NCI-H2227 (cell line): Measurements from ENCODE around the gene GPC2.

Experiments used
- DNase-seq: peaks from one replicate; lab custom pipeline; 2025; ENCODE audit not compliant: unreplicated experiment; lab: John Stamatoyannopoulos, UW

Gene GPC2

GRCh38 chr7:100171087-100171681, 6.0 kb downstream of the GPC2 start:
- DNase-seq, result peak; percentile 32

GRCh38 chr7:100170101-100170897, 6.9 kb downstream of the GPC2 start:
- DNase-seq, result no peak

DNA sequence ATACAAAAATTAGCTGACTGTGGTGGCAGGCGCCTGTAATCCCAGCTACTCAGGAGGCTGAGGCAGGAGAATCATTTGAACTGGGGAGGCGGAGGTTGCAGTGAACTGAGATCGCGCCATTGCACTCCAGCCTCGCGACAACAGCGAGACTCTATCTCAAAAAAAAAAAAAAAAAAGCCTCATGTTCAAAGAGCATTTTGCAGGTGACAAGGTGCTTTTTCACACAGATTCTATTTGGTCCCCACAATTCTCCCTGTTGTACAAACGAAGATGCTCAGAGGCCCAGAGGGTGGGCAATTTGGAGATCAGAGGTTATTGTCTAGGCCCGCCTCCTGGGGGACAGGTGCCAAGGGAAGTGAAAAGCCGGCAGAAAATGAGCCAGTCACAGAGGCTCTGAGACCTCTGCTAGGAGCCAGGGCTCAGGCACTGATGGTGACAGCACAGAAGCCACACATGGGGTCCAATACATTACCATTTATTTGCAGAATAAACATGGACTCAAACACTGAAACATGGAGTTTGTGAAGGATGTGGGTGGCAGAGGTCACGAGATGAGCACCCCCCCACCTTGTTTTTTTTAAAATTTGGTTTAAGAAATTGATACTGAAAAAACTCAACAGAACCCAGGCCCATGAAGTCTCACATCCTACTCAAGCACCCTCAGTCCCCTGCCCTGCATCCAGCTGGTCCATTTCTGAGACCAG, 7.9 kb downstream of the GPC2 start:
- DNase-seq, result no peak

DNA sequence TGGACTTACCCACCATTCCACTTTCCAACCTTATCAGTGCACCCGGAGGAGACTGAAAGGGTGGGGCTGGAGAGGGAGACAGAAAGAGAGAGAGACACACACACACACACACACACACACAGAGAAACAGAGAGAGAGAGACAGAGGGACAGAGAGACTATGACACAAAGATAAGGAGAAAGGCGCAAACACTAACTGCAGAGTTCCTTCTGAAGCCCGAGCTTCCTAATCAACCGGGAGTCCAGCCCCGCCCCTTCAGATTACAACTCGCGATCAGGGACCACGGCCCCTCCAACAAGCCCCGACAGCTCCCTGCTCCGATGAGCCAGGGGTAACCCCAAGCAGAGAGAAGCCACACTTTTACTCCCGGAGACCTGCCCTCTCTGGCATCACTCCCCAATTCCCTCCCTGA, 9.3 kb downstream of the GPC2 start:
- no peak for DNase-seq

GRCh38 chr7:100166970-100167911, 9.9 kb downstream of the GPC2 start:
- DNase-seq, result no peak

- DNase-seq, result no peak
Observed at GRCh38 chr7:100166317-100166940, 10.8 kb downstream of the GPC2 start.

DNA sequence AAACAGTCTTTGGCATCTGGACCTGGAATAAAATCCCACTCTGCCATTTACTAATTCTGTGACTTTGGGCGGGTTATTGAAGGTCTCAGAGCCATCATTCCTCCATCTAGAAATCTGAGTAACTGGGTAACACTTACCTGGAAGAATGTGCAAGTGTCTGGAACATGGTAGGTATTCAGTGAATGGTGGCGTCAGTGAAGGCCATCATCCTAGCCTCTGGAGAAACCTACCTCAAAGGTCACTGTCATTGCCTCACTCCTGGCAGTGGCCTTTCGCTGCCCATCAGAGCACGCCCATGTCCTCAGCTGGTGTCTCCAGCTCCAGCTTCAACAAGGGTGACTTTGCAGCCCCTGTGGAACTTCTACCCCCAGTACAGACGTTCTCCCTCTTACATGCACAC, 13.3 kb downstream of the GPC2 start:
- DNase-seq, result no peak

DNA sequence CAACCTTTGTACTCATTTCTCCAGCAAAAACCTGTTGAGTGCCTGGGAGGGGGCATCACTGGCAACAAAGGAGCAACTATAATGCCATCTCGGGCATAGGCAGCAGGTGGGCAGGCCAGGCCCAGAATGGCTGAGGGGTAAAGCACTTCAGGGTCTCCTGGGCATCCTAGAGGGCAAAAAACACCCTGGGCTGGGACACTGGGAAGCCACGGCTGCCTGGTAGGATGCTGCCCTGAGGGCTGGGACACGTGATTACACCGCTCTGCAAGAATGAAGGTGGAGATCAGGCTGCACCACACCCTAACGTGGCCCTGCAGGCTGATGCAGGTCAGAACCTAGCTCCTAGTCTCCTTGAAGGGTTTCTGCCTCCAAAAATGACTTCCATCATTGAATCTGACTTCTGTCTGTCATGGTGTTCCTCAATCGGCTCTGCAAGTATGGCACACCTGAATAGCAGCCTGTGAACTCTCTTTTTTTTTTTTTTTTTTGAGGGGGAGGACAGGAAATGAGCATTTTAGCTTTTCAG, 14.1 kb downstream of the GPC2 start:
- DNase-seq, result no peak

DNA sequence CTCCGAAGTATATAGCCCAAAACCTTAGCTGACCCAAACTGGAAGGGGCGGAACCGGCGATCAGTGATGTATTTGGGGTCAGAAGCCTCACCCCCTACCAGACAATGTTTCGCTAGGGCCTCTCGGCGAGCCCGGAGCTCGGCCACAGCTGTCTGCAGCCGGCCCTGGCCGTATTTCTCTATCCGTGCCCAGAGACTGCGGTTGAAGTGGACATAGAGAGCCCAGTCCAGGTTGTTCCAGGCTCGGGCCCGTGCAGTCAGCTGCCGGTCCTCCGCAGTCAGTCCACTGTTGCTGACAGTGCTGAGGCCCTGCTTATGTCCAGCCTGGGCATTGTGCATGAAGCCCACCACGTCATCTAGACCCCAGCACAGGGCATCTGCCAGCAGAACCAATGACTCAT, 17.1 kb downstream of the GPC2 start:
- no peak for DNase-seq

- DNase-seq, result no peak
Observed at GRCh38 chr7:100159099-100159623, 18.0 kb downstream of the GPC2 start.

- DNase-seq, result peak; percentile 94
Observed at GRCh38 chr7:100158229-100159098, 18.7 kb downstream of the GPC2 start, which contains the start of gene TRAPPC14. TRAPPC14 (minus strand) TSS chr7:100158723; CDS start chr7:100158499, 224 bp downstream.

DNA sequence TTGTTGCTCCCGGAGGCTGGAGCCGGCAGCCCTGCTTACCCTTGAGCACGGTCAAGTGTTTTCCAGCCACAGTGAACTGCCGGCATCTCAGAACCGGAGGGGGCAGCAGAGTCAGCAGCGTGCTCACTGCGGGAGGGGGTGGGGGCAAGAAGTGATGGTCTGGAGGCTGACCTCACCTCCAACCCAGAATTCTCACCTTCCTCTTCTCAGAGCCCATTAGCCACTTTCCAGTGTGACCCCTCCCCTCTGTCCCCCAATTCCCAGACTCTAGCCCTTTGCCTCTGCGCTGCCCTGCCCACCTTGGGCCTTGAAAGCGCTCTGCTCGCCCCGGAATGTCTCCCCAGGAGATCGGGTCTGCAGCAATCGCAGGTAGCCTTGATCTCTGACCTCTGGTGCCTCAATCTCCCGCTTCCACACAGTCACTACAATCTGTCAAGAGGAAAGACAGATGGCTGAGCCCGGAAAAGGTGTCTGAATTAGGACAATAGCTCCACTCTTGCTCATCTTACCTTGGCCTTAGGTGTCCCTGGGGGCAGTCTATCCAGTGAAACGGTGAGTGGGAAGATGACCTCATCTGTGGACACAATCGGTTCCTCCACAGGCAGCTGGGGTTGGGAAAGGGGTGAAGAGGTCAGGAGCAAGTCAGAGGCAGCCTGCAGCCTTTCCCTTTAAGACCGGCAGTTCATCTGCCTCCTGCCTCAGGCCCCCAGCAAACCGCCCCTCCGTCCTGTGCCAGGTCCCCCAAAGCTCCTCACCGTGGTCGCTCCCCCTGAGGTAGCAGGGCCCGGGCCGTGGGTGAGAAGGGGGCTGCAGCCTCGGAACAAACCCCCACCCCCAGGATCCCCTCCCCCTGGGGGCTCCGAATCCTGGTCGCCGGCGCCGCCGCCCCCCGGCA, 19.6 kb downstream of the GPC2 start:
- DNase-seq, result peak; percentile 65

DNA sequence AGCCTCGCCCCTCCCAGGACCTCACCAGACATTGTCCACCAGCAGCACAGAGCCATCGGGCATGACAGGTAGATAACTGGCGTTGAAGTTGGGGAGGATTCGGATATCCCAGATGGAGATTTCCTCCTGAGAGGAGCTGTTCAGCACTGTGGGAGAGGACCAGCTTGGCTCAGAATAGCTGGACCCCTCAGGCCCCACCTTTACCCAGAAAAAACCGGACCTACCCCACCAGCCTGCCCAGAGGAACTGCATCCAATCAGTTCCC, 20.2 kb downstream of the GPC2 start:
- DNase-seq, result no peak

DNA sequence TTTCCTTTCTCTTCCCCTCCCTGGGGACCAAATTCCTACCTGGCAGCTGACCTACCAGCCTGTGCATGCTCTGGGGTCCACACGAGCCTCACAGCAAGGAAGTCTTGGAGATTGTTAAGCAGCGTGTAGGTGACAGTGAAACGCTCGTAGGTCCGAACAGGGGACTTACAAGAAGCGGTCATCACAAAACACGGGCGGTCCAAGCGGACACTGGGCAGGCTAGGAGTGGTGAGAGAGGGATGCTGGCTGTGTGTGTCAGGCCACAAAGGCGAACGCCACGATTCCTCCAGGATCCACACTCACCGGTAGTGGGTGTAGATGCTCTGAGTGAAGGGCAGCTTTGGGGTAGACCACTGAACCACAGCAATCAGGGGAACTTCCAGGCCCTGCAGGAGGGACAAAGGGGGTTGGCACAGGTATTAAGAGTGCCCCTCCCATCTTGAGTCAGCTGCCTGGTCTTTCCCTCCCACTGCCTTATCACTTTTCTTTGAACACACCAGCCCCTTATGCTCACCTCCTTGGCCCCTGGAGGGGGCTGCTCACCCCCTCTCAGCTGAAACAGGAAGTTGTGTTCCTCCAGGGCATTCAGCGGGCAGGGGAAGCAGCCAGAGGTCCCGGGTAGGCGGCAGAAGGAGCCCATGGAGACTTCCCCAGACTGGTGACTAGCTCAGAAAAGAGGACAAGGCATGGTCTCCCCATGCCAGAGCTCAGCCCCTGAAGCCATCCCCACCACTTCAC, 20.7 kb downstream of the GPC2 start:
- no peak for DNase-seq

GRCh38 chr7:100155553-100156317, 21.4 kb downstream of the GPC2 start:
- DNase-seq, result no peak

DNA sequence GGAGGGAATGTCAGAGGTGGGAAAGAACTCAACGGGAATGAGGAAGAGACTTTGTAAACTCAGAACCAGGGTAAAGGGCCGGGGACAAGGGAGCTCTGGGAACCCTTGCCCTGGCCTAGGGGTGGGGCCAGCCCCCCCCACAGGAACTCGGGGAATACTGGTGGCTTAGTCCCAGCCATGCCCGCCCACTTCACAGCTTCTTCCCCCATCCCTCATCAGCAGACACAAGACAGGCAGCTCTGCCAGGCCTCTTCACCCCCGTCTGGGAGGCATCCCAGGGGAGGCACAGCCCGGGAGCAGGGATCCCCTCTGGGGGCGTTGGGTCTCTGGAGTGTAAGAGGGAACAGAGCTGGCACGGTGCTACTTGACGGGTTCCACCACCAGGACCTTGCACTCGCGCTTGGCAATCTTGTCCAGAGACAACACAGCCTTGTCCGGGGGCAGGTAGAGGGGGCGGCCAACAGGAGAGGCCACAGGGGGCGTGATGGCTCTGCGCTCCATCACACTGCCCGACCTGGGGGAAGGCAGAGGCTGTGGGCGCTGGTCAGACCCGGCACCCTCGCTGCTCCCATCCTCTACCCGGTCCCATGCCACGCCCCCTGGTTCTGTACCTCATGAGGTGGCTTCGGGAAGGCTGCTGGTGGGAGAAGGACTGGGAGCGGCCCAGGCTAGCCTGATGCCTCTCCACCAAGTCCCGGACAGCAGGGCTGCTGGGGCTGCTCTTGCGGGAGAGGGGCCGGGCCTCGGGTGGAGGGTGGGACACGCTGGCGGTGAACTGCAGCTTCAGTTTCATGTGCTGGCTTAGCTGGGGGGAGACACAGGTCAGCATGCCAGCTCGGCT, 22.3 kb downstream of the GPC2 start:
- no peak for DNase-seq
